Ovary (tissue), 3 donors: Measurements from ENCODE around the gene LCN12.

Source experiments
- CTCF ChIP-seq, 3 donors: fragments of 450-650 bp in 2 of 3; fragments of 200-600 bp in 1 of 3; IDR thresholded peaks; one replicate each; pipeline versions ENCODE4 v1.5.1 to v1.8.0; 2016 to 2022; ENCODE audit warnings: antibody characterized with exemption in 3 of 3, mild to moderate bottlenecking in 1 of 3
- EP300 ChIP-seq: sonication (generic); formaldehyde crosslinking; IDR thresholded peaks from one replicate; pipeline ENCODE4 v1.6.1; 2017; ENCODE audit warnings: antibody characterized with exemption
- POLR2A ChIP-seq: fragments of 450-650 bp; IDR thresholded peaks from one replicate; pipeline ENCODE4 v1.6.1; 2017; ENCODE audit warnings: antibody characterized with exemption, mild to moderate bottlenecking, moderate library complexity
- donor health status: DM: no; HTN: no; CAD: no.

DNA sequence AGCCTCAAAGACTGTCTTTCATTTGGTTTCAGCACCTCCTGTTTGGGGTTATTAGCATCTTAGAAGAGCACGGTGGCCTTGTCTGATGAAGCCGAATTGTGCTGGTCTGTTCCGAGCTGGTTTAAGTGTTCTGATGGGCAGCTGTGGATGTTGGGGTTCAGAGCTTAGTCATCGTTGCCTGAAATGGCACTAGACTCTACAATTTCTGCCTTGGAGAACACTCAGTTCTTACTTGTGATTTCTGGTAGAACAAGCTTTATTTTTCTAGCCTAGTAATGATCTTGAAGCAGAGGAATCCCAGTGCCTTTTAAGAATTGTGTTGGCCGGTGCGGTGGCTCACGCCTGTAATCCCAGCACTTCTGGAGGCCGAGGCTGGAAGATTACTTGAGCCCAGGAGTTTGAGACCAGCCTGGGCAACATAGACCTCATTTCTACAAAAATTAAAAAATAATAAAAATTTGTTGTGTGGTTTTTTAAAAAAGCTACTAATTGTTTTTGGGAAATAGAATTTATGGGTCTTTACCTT, 15.4 kb upstream of the LCN12 start:
- TF ChIP-seq POLR2A (no peak), CTCF (IDR thresholded peaks at IDR 0.05) (no peak), EP300 (no peak)
